ENCODE results near the gene AUTS2.

The AUTS2 gene

GRCh38 chr7:70556761-70557160, 958.5 kb downstream of the AUTS2 start:
- no peak for TF ChIP-seq CTCF (IDR thresholded peaks at IDR 0.05; ENCODE audit: low read depth, low read length, missing control alignments)
- no peak for DNase-seq (ENCODE audit: extremely low read depth, low read depth)
- H3K4me3 ChIP-seq (replicated peaks; ENCODE audit: low read depth, low read length): no peak overlapping the region

GRCh38 chr7:70557338-70557737, 959.1 kb downstream of the AUTS2 start:
- no peak for TF ChIP-seq CTCF (IDR thresholded peaks at IDR 0.05; ENCODE audit: low read depth, low read length, missing control alignments)
- no peak overlapping the region for H3K4me3 ChIP-seq (replicated peaks; ENCODE audit: low read depth, low read length)
- no peak for DNase-seq (ENCODE audit: extremely low read depth, low read depth)

- TF ChIP-seq CTCF (IDR thresholded peaks at IDR 0.05; ENCODE audit: low read depth, low read length, missing control alignments): no peak
- H3K4me3 ChIP-seq (replicated peaks; ENCODE audit: low read depth, low read length): no peak overlapping the region
- no peak for DNase-seq (ENCODE audit: extremely low read depth, low read depth)
Measured at GRCh38 chr7:70559815-70560214, 961.5 kb downstream of the AUTS2 start.

GRCh38 chr7:70563960-70564359, 965.7 kb downstream of the AUTS2 start:
- no peak overlapping the region for H3K4me3 ChIP-seq (replicated peaks; ENCODE audit: low read depth, low read length)
- no peak for TF ChIP-seq CTCF (IDR thresholded peaks at IDR 0.05; ENCODE audit: low read depth, low read length, missing control alignments)
- DNase-seq (ENCODE audit: extremely low read depth, low read depth): no peak

- H3K4me3 ChIP-seq (replicated peaks; ENCODE audit: low read depth, low read length): no peak overlapping the region
- TF ChIP-seq CTCF (IDR thresholded peaks at IDR 0.05; ENCODE audit: low read depth, low read length, missing control alignments): no peak
- DNase-seq (ENCODE audit: extremely low read depth, low read depth): no peak
Measured at GRCh38 chr7:70565721-70566370, 967.6 kb downstream of the AUTS2 start.

GRCh38 chr7:70566671-70567070, 968.4 kb downstream of the AUTS2 start:
- no peak for DNase-seq (ENCODE audit: extremely low read depth, low read depth)
- TF ChIP-seq CTCF (IDR thresholded peaks at IDR 0.05; ENCODE audit: low read depth, low read length, missing control alignments): no peak
- H3K4me3 ChIP-seq (replicated peaks; ENCODE audit: low read depth, low read length): no peak overlapping the region

All from HFF-Myc (cell line).